ENCODE results near the gene PCNX4. TPM values are rescaled to one million over a fixed set of nuclear protein-coding genes. Genes with fewer than 3 reads are reported as not detected.

The PCNX4 gene
- total RNA-seq, 2 donors from 2014 or later = 19.7 to 23.6 TPM

DNA sequence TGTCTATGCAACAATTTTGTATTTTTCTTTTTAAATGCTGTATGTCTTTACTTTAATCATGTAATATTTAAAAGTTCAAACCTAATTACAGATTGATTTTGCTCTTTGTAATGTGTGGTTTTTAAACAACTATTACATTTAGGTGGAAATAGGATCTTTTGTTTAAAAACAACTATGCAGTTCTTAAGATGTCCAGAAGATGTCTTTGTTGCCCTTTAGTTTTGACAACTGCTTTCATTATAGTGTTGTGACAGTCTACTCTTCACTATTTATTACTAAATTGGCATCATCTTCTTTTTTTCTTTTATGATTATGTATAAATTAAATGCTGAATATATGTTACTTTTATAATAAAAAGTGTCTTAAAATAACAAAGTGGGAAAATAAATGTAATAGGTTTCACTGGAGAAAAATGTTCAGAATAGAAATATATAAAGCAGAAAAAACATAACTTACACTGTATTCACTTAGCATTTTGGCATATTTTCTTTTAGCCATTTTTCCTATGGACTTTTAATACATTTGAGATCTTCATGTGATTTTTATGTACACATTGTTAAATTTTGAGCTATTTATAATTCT is 27.1 kb upstream of the PCNX4 start:
- intact Hi-C loops (cut with DNase I) = loop anchor here (5.0 kb wide), 1 partner anchor 118 kb away; no protein-coding TSS in a partner anchor
- TF ChIP-seq CTCF (IDR thresholded peaks at IDR 0.05) = peak; percentile 46
- Histone ChIP-seq H3K4me1 (no peaks in the 10 kb centered on the region), H3K4me3 (no peak overlapping the region), H3K27ac (no peak overlapping the region), H3K9me3 (no peaks in the 10 kb centered on the region), H3K36me3 (no peaks in the 10 kb centered on the region), H3K27me3 (no peaks in the 10 kb centered on the region), H3K9ac (ENCODE audit: low read depth in 2 of 2, low read length in 2 of 2) (no peak overlapping the region)
- no peak for DNase-seq

- Histone ChIP-seq H3K9ac (ENCODE audit: low read depth in 2 of 2, low read length in 2 of 2) (no peak overlapping the region), H3K9me3 (no peaks in the 10 kb centered on the region), H3K4me1 (no peaks in the 10 kb centered on the region), H3K27ac (no peak overlapping the region), H3K27me3 (no peaks in the 10 kb centered on the region), H3K36me3 (no peaks in the 10 kb centered on the region), H3K4me3 (no peak overlapping the region)
- TF ChIP-seq CTCF (IDR thresholded peaks at IDR 0.05) = no peak
- DNase-seq = no peak
- intact Hi-C loops (cut with DNase I) = loop anchor here (5.0 kb wide), 1 partner anchor 114 kb away; no protein-coding TSS in a partner anchor
These were observed 23.8 kb upstream of the PCNX4 start for GRCh38 chr14:60067882-60068281.

GRCh38 chr14:60079723-60080122 is 12.0 kb upstream of the PCNX4 start:
- H3K4me3 ChIP-seq = no peak overlapping the region
- DNase-seq = no peak

GRCh38 chr14:60085085-60085484 is 6.6 kb upstream of the PCNX4 start:
- H3K36me3 ChIP-seq = no peaks in the 10 kb centered on the region
- H3K27me3 ChIP-seq = no peaks in the 10 kb centered on the region
- TF ChIP-seq CTCF (IDR thresholded peaks at IDR 0.05) = no peak
- no peak overlapping the region for H3K4me3 ChIP-seq
- intact Hi-C loops (cut with DNase I) = no loop called here
- no peaks in the 10 kb centered on the region for H3K9me3 ChIP-seq
- no peak overlapping the region for H3K9ac ChIP-seq (ENCODE audit: low read depth in 2 of 2, low read length in 2 of 2)
- H3K27ac ChIP-seq = no peak overlapping the region
- H3K4me1 ChIP-seq = no peaks in the 10 kb centered on the region
- no peak for DNase-seq

More at GRCh38 chr14:60079723-60080122, 12.0 kb upstream of the PCNX4 start:
- Histone ChIP-seq H3K27me3 (no peaks in the 10 kb centered on the region), H3K9ac (ENCODE audit: low read depth in 2 of 2, low read length in 2 of 2) (no peak overlapping the region), H3K36me3 (no peaks in the 10 kb centered on the region), H3K27ac (no peak overlapping the region), H3K9me3 (no peaks in the 10 kb centered on the region), H3K4me1 (no peaks in the 10 kb centered on the region)
- no peak for TF ChIP-seq CTCF (IDR thresholded peaks at IDR 0.05)
- intact Hi-C loops (cut with DNase I) = no loop called here

GRCh38 chr14:60085693-60086092 is 6.0 kb upstream of the PCNX4 start:
- Histone ChIP-seq H3K36me3 (no peaks in the 10 kb centered on the region), H3K4me1 (no peaks in the 10 kb centered on the region), H3K27ac (no peak overlapping the region), H3K9me3 (no peaks in the 10 kb centered on the region), H3K4me3 (no peak overlapping the region), H3K9ac (ENCODE audit: low read depth in 2 of 2, low read length in 2 of 2) (no peak overlapping the region), H3K27me3 (no peaks in the 10 kb centered on the region)
- no peak for TF ChIP-seq CTCF (IDR thresholded peaks at IDR 0.05)
- intact Hi-C loops (cut with DNase I) = no loop called here
- DNase-seq = no peak
